Measurements from ENCODE around the gene PDCL2. TPM values are rescaled to one million over a fixed set of nuclear protein-coding genes. Genes with fewer than 3 reads are reported as not detected.

The PDCL2 gene
- total and polyA plus RNA-seq, 2 of the 13 experiments (the other 11 are each of a cell fraction or from before 2014, with no cell fraction given), result not detected

- TF ChIP-seq ARID4A (CRISPR knock-in tag; IDR thresholded peaks at IDR 0.05; ENCODE audit: borderline replicate concordance) (peak; percentile 81; the same call in 1 of the 2 replicates), CENPBD1 (CRISPR knock-in tag; IDR thresholded peaks at IDR 0.05; ENCODE audit: borderline replicate concordance, low read depth) (no peak), TEAD2 (CRISPR knock-in tag; IDR thresholded peaks at IDR 0.05) (no peak), ZHX1 (CRISPR knock-in tag; IDR thresholded peaks at IDR 0.05; ENCODE audit: low read depth) (no peak), ZNF101 (CRISPR knock-in tag; IDR thresholded peaks at IDR 0.05; ENCODE audit: borderline replicate concordance, low read depth) (0 out of 2 replicates have a peak, but pooled peaks have one; percentile 66), ZNF576 (CRISPR knock-in tag; IDR thresholded peaks at IDR 0.05) (no peak), TRIM22 (IDR thresholded peaks at IDR 0.05) (no peak), JARID2 (CRISPR knock-in tag; IDR thresholded peaks at IDR 0.05; ENCODE audit: insufficient replicate concordance) (no peak), ZNF639 (CRISPR knock-in tag; conservative IDR thresholded peaks at IDR 0.05) (peak; percentile 96), EEA1 (CRISPR knock-in tag; IDR thresholded peaks at IDR 0.05; ENCODE audit: borderline replicate concordance) (no peak), ZNF674 (CRISPR knock-in tag; IDR thresholded peaks at IDR 0.05; ENCODE audit: low read depth) (no peak), CCAR2 (optimal IDR thresholded peaks at IDR 0.05; ENCODE audit: low read depth, low read length) (no peak), MBNL3 (CRISPR knock-in tag; conservative IDR thresholded peaks at IDR 0.05) (no peak), ZNF317 (CRISPR knock-in tag; IDR thresholded peaks at IDR 0.05) (0 out of 2 replicates have a peak, but pooled peaks have one; percentile 21), KLF15 (CRISPR knock-in tag; IDR thresholded peaks at IDR 0.05; ENCODE audit: borderline replicate concordance) (no peak)
Observed at GRCh38 chr4:55545641-55546505, 46.2 kb downstream of the PDCL2 start (continued).
